HL-60/S4 (cell line): Measurements from ENCODE around the gene FOXD4L6.
"Not testable (repeated sequence)": the region's sequence is repeated elsewhere in the genome, so short reads cannot be mapped to it uniquely, and the experiment has no call there.

ENCODE experiments used
- in situ Hi-C: fragments of 300-500 bp; cut with MboI; formaldehyde crosslinking; loops from 2 replicates; pipeline ENCODE4 v1.14.3; 2022; ENCODE audit warnings: low sequenced_read_pairs

The FOXD4L6 gene

GRCh38 chr9:41100508-41100907 is 28.0 kb downstream of the FOXD4L6 start:
- in situ Hi-C loops: not testable (repeated sequence)

- in situ Hi-C loops: not testable (repeated sequence)
Measured at GRCh38 chr9:41098759-41099158, 29.7 kb downstream of the FOXD4L6 start.

- in situ Hi-C loops: not testable (repeated sequence)
Measured at GRCh38 chr9:41095060-41095459, 33.4 kb downstream of the FOXD4L6 start.

GRCh38 chr9:41094010-41094773 is 34.3 kb downstream of the FOXD4L6 start:
- in situ Hi-C loops: not testable (repeated sequence)

GRCh38 chr9:41090922-41091321 is 37.6 kb downstream of the FOXD4L6 start:
- in situ Hi-C loops: not testable (repeated sequence)

- in situ Hi-C loops: not testable (repeated sequence)
Measured at GRCh38 chr9:41090386-41090785, 38.1 kb downstream of the FOXD4L6 start.

GRCh38 chr9:41088450-41089059 is 39.9 kb downstream of the FOXD4L6 start:
- in situ Hi-C loops: not testable (repeated sequence)

- in situ Hi-C loops: not testable (repeated sequence)
Measured at GRCh38 chr9:41087929-41088328, 40.6 kb downstream of the FOXD4L6 start.

- in situ Hi-C loops: not testable (repeated sequence)
Measured at GRCh38 chr9:41087157-41087780, 41.2 kb downstream of the FOXD4L6 start.

GRCh38 chr9:41086685-41087084 is 41.8 kb downstream of the FOXD4L6 start:
- in situ Hi-C loops: not testable (repeated sequence)

- in situ Hi-C loops: not testable (repeated sequence)
Measured at GRCh38 chr9:41086215-41086614, 42.3 kb downstream of the FOXD4L6 start.

- in situ Hi-C loops: not testable (repeated sequence)
Measured at GRCh38 chr9:41082358-41082757, 46.1 kb downstream of the FOXD4L6 start.

GRCh38 chr9:41079464-41079863 is 49.0 kb downstream of the FOXD4L6 start:
- in situ Hi-C loops: not testable (repeated sequence)

GRCh38 chr9:41077586-41077985 is 50.9 kb downstream of the FOXD4L6 start:
- in situ Hi-C loops: not testable (repeated sequence)
